HuH-7.5 (cell line): ENCODE data around the gene CD247.

Experiments used
- DNase-seq: peaks from one replicate; pipeline ENCODE4 v3.0.0; 2011; ENCODE audit warnings: low spot score

The CD247 gene

DNA sequence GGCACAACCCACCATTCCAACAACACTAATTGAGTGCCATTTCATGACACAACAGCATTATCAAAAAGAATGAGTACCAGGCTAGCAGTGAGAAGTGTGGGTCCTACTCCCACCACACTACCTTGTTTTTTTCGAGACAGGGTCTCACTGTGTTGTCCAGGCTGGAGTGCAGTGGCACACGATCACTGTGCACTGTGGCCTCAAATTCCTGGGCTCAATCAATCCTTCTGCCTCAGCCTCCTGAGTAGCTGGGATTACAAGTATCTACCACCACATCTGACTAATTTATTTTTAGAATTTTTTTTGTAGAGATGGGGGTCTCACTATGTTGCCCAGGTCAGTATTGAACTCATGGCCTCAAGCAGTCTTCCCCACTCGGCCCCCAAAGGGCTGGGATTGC, 30.7 kb downstream of the CD247 start:
- DNase-seq, result no peak

- no peak for DNase-seq
Observed at GRCh38 chr1:167486090-167486824, 32.1 kb downstream of the CD247 start.

- no peak for DNase-seq
Observed at GRCh38 chr1:167484726-167485502, 33.4 kb downstream of the CD247 start.

- no peak for DNase-seq
Observed at GRCh38 chr1:167483790-167484189, 34.5 kb downstream of the CD247 start.

DNA sequence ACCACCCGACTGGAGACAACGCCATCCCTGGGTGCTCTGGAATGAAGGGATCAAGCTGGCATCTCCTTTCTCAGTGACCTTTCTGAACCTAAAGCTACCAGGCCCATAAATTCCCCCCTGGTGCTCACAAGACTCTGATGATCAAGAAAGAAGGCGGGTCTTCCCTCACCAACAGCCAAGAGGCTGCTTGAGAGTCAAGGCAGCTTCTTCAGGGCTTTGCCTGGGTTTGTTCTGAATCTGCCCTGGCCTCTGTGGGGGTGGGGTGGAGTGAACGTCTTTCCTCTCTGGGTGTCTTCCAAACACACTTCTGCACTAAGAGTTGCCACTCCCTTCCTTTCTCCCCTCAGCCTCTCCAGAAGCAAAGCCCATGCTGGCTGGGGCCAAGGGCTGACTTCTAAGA, 36.1 kb downstream of the CD247 start:
- no peak for DNase-seq

DNA sequence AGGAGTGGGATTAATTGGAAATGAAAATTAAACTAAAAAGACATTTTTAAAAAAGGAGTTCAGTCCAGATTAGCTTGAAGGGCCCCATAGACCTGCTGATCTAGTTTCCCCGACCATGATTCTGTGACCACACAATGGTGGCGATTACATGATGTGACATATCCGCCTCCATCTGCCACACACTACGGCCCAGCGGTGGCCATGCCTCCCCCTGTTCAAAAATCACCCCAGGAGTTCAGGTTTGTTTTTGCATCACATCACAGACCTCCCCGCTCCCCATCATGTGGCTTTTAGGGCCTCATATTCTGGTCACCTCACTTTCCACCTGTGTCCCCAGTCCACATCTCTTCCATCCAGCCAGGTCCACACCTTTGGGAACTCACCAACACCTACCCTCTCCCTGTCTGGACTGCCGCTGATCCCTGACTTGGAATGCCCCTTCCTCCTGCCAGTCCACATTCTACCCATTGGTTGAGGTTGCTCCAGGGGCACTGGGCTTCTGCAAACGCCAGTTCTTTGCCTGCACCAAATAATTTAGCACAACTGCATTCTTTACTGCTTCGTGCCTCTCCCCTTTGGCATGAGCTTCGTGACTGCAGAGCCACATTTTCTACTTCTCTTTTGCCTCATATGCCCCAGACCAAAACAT, 38.9 kb downstream of the CD247 start:
- no peak for DNase-seq

- DNase-seq, result no peak
Observed at GRCh38 chr1:167477986-167478385, 40.3 kb downstream of the CD247 start.

GRCh38 chr1:167476061-167476460, 42.3 kb downstream of the CD247 start:
- DNase-seq, result no peak

- no peak for DNase-seq
Observed at GRCh38 chr1:167474191-167474641, 44.1 kb downstream of the CD247 start.

- DNase-seq, result no peak
Observed at GRCh38 chr1:167473761-167474160, 44.6 kb downstream of the CD247 start.

DNA sequence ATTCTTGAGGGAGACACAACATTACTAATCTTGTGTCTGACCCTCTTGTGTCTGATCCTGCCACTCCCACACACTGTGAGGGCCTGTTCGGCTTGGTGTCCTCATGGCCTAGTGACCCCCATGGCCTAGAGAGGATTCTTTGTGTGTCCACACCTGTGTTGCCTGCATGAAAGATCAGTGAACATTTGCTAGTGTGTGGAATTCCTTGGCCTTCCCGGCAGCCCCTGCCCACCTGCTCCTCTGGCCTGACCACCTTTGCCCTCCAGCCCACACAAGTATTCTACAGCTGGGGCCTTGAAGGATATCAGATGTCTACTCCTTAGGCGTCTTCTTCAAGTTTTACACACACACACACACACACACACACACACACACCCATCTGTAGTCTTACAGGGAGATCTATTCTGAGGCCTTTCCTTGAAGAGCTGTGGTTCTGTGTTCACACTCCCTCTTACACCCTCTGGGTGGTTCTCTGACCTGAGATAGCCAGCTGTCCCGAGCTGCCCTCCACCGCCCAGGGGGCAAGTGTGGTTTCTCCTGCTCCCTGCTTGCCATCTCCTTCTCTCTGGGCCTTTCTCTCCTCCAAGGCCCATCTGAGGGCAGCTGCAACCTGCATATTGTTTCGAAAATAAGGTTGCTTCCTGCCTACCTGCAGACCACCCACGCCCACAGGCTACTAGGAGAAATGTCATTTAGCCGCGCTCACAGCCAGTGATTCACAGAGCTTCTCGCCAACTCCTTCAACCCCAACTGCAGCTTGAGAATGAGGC, 45.4 kb downstream of the CD247 start:
- DNase-seq, result no peak

DNA sequence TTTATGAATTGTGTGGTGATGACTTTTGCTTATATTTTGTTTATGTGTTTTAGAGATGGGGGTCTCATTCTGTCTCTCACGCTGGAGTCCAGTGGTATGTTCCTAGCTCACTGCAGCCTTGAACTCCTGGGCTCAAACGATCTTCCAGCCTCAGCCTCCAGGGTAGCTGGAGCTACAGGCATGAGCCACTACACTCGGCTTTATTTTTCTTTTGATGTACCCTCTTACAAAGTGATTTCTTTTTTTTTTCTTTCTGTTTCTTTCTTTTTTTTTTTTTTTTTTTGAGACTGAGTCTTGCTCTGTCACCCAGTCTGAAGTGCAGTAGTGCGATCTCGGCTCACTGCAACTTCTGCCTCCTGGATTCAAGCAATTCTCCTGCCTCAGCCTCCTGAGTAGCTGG, 46.8 kb downstream of the CD247 start:
- no peak for DNase-seq

- no peak for DNase-seq
Observed at GRCh38 chr1:167469280-167469965, 48.9 kb downstream of the CD247 start.

- DNase-seq, result no peak
Observed at GRCh38 chr1:167467752-167468151, 50.6 kb downstream of the CD247 start.

GRCh38 chr1:167467126-167467710, 51.1 kb downstream of the CD247 start:
- DNase-seq, result no peak

DNA sequence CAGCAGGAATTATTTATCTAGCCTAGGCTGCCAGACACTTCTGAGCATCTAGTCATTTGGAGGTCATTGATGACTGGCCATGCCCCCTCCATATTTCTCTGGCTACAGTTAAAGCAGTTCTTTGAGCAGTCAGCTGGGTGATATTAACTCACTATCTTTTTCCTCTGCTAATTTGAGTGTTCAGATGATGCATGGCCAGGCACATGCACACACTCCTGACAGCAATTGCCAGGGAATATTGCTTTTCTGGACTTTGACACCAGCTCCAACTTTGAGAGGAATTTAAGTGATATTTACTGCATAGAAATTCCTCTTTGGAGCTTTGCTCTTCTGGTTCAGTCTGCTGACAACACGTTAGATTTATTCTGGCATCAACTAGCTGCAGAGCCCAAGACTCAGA, 52.6 kb downstream of the CD247 start:
- DNase-seq, result no peak

- DNase-seq, result no peak
Observed at GRCh38 chr1:167465018-167465417, 53.3 kb downstream of the CD247 start.

GRCh38 chr1:167463875-167464575, 54.3 kb downstream of the CD247 start:
- DNase-seq, result no peak

DNA sequence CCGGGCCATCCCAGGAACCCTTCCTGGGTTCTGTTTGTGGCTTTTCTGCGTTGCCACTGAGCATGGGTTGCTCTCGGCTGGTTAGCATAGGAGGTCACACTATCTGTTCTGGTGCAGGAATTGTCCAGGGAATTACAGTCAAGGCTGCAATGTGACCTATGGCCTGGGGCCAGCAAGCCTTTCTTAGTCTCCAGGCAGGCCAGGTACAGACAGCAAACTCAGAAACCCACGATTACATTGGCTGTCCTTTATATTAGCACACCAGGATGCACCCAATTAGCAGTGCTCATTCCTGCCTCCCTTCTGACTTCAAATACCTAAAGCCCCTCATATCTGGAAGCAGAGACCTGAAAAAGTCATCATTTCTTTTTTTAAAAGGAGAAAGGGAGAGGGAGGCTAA, 55.2 kb downstream of the CD247 start:
- DNase-seq, result no peak

DNA sequence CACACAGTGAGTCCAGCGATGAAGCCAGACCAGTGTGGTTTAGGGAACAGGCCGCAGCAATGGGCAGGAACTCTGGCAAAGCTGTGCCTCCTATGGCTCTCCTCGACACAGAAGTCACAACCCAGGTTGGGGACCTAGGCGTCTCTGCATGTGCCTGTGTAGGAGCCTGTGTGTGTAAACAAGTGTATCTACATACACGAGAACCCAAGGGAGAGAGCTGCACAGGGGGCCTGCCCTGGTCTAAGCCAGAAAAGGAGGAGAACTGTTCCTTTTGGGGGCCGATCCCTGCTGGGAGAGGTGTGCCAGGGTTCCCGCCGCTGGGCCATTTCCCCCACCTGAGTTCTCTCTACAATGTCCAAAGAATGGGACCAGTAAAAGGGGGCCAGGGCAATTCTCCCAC, 56.0 kb downstream of the CD247 start:
- no peak for DNase-seq

DNA sequence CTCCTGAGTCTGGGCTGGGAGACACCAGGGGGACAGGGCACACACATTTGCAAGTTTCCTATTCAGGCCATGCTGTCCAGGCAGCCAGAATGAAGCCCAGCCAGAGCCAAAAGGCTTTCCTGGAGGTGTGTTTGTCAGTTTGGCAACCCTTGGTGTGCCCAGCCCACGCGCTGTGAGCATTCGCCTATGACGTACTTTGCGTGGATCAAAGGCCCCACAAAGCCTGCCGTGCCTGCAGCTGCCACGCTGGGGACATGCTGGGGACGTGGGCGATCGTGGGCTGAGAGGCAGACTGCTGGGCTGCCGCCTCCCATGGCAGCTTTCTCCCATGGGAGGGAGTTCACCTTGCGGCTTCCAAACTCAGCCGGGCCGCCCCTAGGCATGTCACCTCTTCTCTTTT, 57.5 kb downstream of the CD247 start:
- DNase-seq, result no peak
